Kidney (tissue), 14 donors: ENCODE data around the gene PRDX1. TPM values are rescaled to one million over a fixed set of nuclear protein-coding genes. Genes with fewer than 3 reads are reported as not detected.

Experiments
- DNase-seq, 5 donors: peaks; one replicate each; pipeline ENCODE4 v3.0.0-alpha.2; 2013 to 2020
- FAIRE-seq: peaks from 2 replicates; lab custom pipeline; 2012; peaks lifted over from hg19 to GRCh38; lab: Jason Lieb, UNC
- H3K27ac ChIP-seq, 2 donors: one replicate each; pipeline ENCODE4 v1.7.0; 2013; ENCODE audit warnings: low read depth in 2 of 2, low read length in 2 of 2, inconsistent platforms in 1 of 2
- H3K27me3 ChIP-seq: one replicate; pipeline ENCODE4 v1.7.1; 2013; ENCODE audit warnings: low read length, inconsistent platforms; ENCODE audit not compliant: control insufficient read depth, insufficient read depth
- H3K36me3 ChIP-seq, 3 donors: one replicate each; pipeline versions ENCODE4 v1.7.0 to v1.7.1; 2013; ENCODE audit warnings: low read length in 3 of 3, control low read depth in 1 of 3, inconsistent platforms in 1 of 3; ENCODE audit not compliant: insufficient read depth in 3 of 3, control insufficient read depth in 2 of 3
- H3K4me1 ChIP-seq, 3 donors: one replicate each; pipeline versions ENCODE4 v1.7.0 to v1.7.1; 2013; ENCODE audit warnings: low read length in 3 of 3, inconsistent platforms in 1 of 3, low read depth in 1 of 3; ENCODE audit not compliant: control insufficient read depth in 2 of 3, insufficient read depth in 2 of 3
- H3K4me3 ChIP-seq, 3 donors: one replicate each; pipeline versions ENCODE4 v1.7.0 to v1.8.1; 2013; ENCODE audit warnings: low read length in 3 of 3, control low read depth in 1 of 3, inconsistent platforms in 1 of 3
- H3K9ac ChIP-seq, 3 donors: one replicate each; pipeline versions ENCODE4 v1.7.0 to v1.7.1; 2013; ENCODE audit warnings: low read length in 3 of 3, control low read depth in 1 of 3, inconsistent platforms in 1 of 3
- H3K9me3 ChIP-seq, 3 donors: one replicate each; pipeline versions ENCODE4 v1.7.0 to v1.7.1; 2013; ENCODE audit warnings: low read length in 3 of 3, control low read depth in 1 of 3, inconsistent platforms in 1 of 3; ENCODE audit not compliant: control insufficient read depth in 2 of 3, insufficient read depth in 1 of 3
- CTCF ChIP-seq: IDR thresholded peaks from 3 replicates; pipeline ENCODE4 v1.5.1; 2012; ENCODE audit warnings: mild to moderate bottlenecking, moderate library complexity, borderline replicate concordance; ENCODE audit not compliant: insufficient read depth; ENCODE audit errors: extremely low read depth
- intact Hi-C: fragments of 100-400 bp; cut with DNase I; formaldehyde crosslinking; loops from one replicate; pipeline ENCODE4 v1.11.1; 2022
- polyA plus RNA-seq: library from polyadenylated mRNA; stranded (reverse); fragments of 350-450 nt; fragmentation: Illumina TruSeq; extraction: RNeasy Lipid Tissue Mini Kit (QIAGEN cat#74804); gene quantifications from one replicate; pipeline ENCODE4 v1.2.3, GENCODE V29; 2014; ENCODE audit warnings: low read depth, low replicate concordance; ENCODE audit not compliant: insufficient read depth
- total RNA-seq: library from RNA; stranded (reverse); fragmentation: NEBNext Ultra II Directional; extraction: Animal tissue kit (Norgen Biotek cat#: 25700); gene quantifications from one replicate; pipeline ENCODE4 v1.2.1, GENCODE V29; 2021
- donor health status: control.
- donor health status: control.
- donor health status: control.
- donor health status: control.
- donor health status: control.
- donor health status: DM: yes; HTN: yes; CAD: no.
- donor health status: Normal renal cell carcinoma (clear cell type).

The PRDX1 gene
- total and polyA plus RNA-seq, 2 donors from 2014 or later, result 452 to 1,042 TPM

- no peak for FAIRE-seq
- H3K36me3 ChIP-seq, result peaks cover 0 to 6% (median 0%) of the 10 kb centered on the region in 3 donors
- H3K27ac ChIP-seq, result no peak overlapping the region
- intact Hi-C loops, result no loop called here
- no peak for TF ChIP-seq CTCF
- no peaks in the 10 kb centered on the region for H3K9me3 ChIP-seq
- H3K4me1 ChIP-seq, result peaks cover 2 to 13% (median 5%) of the 10 kb centered on the region in 3 donors
- no peak for DNase-seq
- no peak overlapping the region for H3K9ac ChIP-seq
- no peak overlapping the region for H3K4me3 ChIP-seq
- H3K27me3 ChIP-seq, result no peaks in the 10 kb centered on the region
Measured at GRCh38 chr1:45503462-45504360, 18.0 kb downstream of the PRDX1 start.

- TF ChIP-seq CTCF, result no peak
- intact Hi-C loops, result no loop called here
- H3K4me1 ChIP-seq, result peaks cover 2 to 11% (median 5%) of the 10 kb centered on the region in 3 donors
- H3K27me3 ChIP-seq, result no peaks in the 10 kb centered on the region
- FAIRE-seq, result no peak
- no peaks in the 10 kb centered on the region for H3K36me3 ChIP-seq
- DNase-seq, result peak in 1 of 5 donors; percentile 29
- no peaks in the 10 kb centered on the region for H3K9me3 ChIP-seq
- H3K27ac ChIP-seq, result no peak overlapping the region
- H3K4me3 ChIP-seq, result peak overlapping the region in 2 of 3 donors; percentile 94 to 99
- H3K9ac ChIP-seq, result peak overlapping the region in 1 of 3 donors; percentile 2
Measured at GRCh38 chr1:45501505-45501859, 20.2 kb downstream of the PRDX1 start.

GRCh38 chr1:45499415-45499769 lies 22.3 kb downstream of the PRDX1 start:
- H3K9ac ChIP-seq, result peak overlapping the region; percentile 84 to 96 (median 94)
- no peak for TF ChIP-seq CTCF
- H3K9me3 ChIP-seq, result no peaks in the 10 kb centered on the region
- H3K27ac ChIP-seq, result peak overlapping the region in 1 of 2 donors; percentile 48
- H3K4me1 ChIP-seq, result peaks cover 2 to 11% (median 5%) of the 10 kb centered on the region in 3 donors
- no peaks in the 10 kb centered on the region for H3K27me3 ChIP-seq
- DNase-seq (peak in 1 of 5 donors; percentile 50), FAIRE-seq (no peak)
- H3K4me3 ChIP-seq, result peak overlapping the region; percentile 94 to 100 (median 97)
- intact Hi-C loops, result no loop called here
- H3K36me3 ChIP-seq, result no peaks in the 10 kb centered on the region
